B cell (primary cell): ENCODE measurements around the gene CHD6. TPM values are rescaled to one million over a fixed set of nuclear protein-coding genes. Genes with fewer than 3 reads are reported as not detected.

Experiments
- ATAC-seq: fragments of 200-7000 bp; cut with Tn5 transposase; one replicate; pipeline ENCODE4 v1.10.0; 2021; ENCODE audit warnings: low read depth, mild to moderate bottlenecking, moderate number of reproducible peaks, moderate library complexity
- CTCF ChIA-PET: fragments of 350-600 bp; sonication (Branson Sonifier 250); formaldehyde crosslinking; loops from one replicate; lab custom pipeline; 2021; ENCODE audit warnings: antibody characterized with exemption, inconsistent platforms; lab: Charles Lee
- POLR2A ChIA-PET: fragments of 350-600 bp; sonication (Branson Sonifier 250); formaldehyde crosslinking; loops from one replicate; lab custom pipeline; 2021; ENCODE audit warnings: antibody characterized with exemption; lab: Charles Lee
- DNase-seq: peaks from one replicate; pipeline ENCODE4 v3.0.0; 2013
- H2AFZ ChIP-seq: 2 replicates; pipeline ENCODE4 v1.6.1; 2012; ENCODE audit warnings: mild to moderate bottlenecking, low read depth, low read length; ENCODE audit not compliant: insufficient read depth, poor library complexity, severe bottlenecking
- H3K27ac ChIP-seq, 2 donors: 1 replicate in 1 of 2; 2 replicates in 1 of 2; pipeline ENCODE4 v1.5.1; 2012 to 2013; ENCODE audit warnings: low read length in 2 of 2, mild to moderate bottlenecking in 2 of 2, moderate library complexity in 1 of 2
- H3K27me3 ChIP-seq, 4 experiments: fragments of 200-600 bp in 1 of 4; sonication (generic) in 1 of 4; replicated peaks in 1 of 4; 1 replicate in 2 of 4; 2 replicates in 2 of 4; pipeline versions ENCODE4 v1.6.1 to v1.7.0; 2013 to 2016; ENCODE audit warnings: low read length in 3 of 4, mild to moderate bottlenecking in 2 of 4, mixed read lengths in 1 of 4, moderate library complexity in 1 of 4; ENCODE audit not compliant: insufficient read depth in 4 of 4, control insufficient read depth in 3 of 4; ENCODE audit errors: control extremely low read depth in 1 of 4
- H3K36me3 ChIP-seq, 2 experiments: replicated peaks in 1 of 2; 1 replicate in 1 of 2; 2 replicates in 1 of 2; pipeline versions ENCODE4 v1.6.1 to v1.7.1; 2013; ENCODE audit warnings: low read length in 1 of 2; ENCODE audit not compliant: insufficient read depth in 2 of 2, control insufficient read depth in 1 of 2; ENCODE audit errors: control extremely low read depth in 1 of 2, extremely low read depth in 1 of 2
- H3K4me1 ChIP-seq, 2 donors: fragments of 200-600 bp in 1 of 2; sonication (generic) in 1 of 2; 1 replicate in 1 of 2; 2 replicates in 1 of 2; pipeline versions ENCODE4 v1.5.1 to v1.6.1; 2013 to 2017; ENCODE audit warnings: low read length in 2 of 2; ENCODE audit not compliant: control insufficient read depth in 2 of 2, insufficient read depth in 2 of 2
- H3K4me2 ChIP-seq: replicated peaks from 2 replicates; pipeline ENCODE3; 2012; ENCODE audit warnings: mild to moderate bottlenecking, low read depth, low read length; ENCODE audit not compliant: poor library complexity, severe bottlenecking
- H3K4me3 ChIP-seq, 5 experiments: fragments of 200-600 bp in 1 of 5; sonication (generic) in 1 of 5; 1 replicate in 3 of 5; 2 replicates in 2 of 5; pipeline versions ENCODE4 v1.5.1 to v1.7.0; 2011 to 2016; ENCODE audit warnings: low read length in 4 of 5, mild to moderate bottlenecking in 4 of 5, low read depth in 2 of 5, control low read depth in 1 of 5, moderate library complexity in 1 of 5; ENCODE audit not compliant: insufficient read depth in 1 of 5; ENCODE audit errors: control extremely low read depth in 1 of 5, extremely low read depth in 1 of 5
- H3K79me2 ChIP-seq: fragments of 200-600 bp; sonication (generic); one replicate; pipeline ENCODE4 v1.6.0; 2016; ENCODE audit warnings: low read length; ENCODE audit not compliant: control insufficient read depth, insufficient read depth
- H3K9ac ChIP-seq: fragments of 200-600 bp; sonication (generic); 2 replicates; pipeline ENCODE4 v1.6.1; 2017; ENCODE audit warnings: mild to moderate bottlenecking, low read length, moderate library complexity
- H3K9me3 ChIP-seq, 3 donors: one replicate each; pipeline versions ENCODE4 v1.6.1 to v1.7.1; 2013; ENCODE audit warnings: low read length in 2 of 3; ENCODE audit not compliant: control insufficient read depth in 2 of 3, insufficient read depth in 1 of 3; ENCODE audit errors: control extremely low read depth in 1 of 3
- H4K20me1 ChIP-seq: 2 replicates; pipeline ENCODE4 v1.6.0; 2012; ENCODE audit warnings: mild to moderate bottlenecking, low read length; ENCODE audit not compliant: insufficient read depth, control insufficient read depth, poor library complexity, severe bottlenecking
- H3K27ac Mint-ChIP-seq: one replicate; pipeline ENCODE4 v1.8.0; 2021; ENCODE audit warnings: mixed read lengths
- H3K27me3 Mint-ChIP-seq: one replicate; pipeline ENCODE4 v1.8.0; 2021; ENCODE audit warnings: mixed read lengths
- H3K4me1 Mint-ChIP-seq: one replicate; pipeline ENCODE4 v1.8.0; 2021; ENCODE audit warnings: mixed read lengths
- H3K4me3 Mint-ChIP-seq: one replicate; pipeline ENCODE4 v1.8.0; 2021; ENCODE audit warnings: mixed read lengths
- H3K9me3 Mint-ChIP-seq: one replicate; pipeline ENCODE4 v1.8.0; 2022; ENCODE audit warnings: mixed read lengths; ENCODE audit not compliant: insufficient read depth
- CTCF ChIP-seq: fragments of 200-600 bp; IDR thresholded peaks from one replicate; pipeline ENCODE4 v1.8.0; 2022; ENCODE audit warnings: antibody characterized with exemption, mild to moderate bottlenecking
- EZH2 ChIP-seq: IDR thresholded peaks from 2 replicates; pipeline ENCODE4 v1.6.1; 2012; ENCODE audit warnings: borderline replicate concordance, low read depth, mild to moderate bottlenecking, moderate library complexity, low read length; ENCODE audit not compliant: insufficient read depth, poor library complexity, severe bottlenecking
- WGBS: methylation state at CpG from one replicate; pipeline ENCODE4 v1.1.5; 2013; ENCODE audit warnings: missing lambda C conversion rate; ENCODE audit not compliant: insufficient coverage; 5-methylcytosine and 5-hydroxymethylcytosine counted together
- intact Hi-C: fragments of 100-400 bp; cut with micrococcal nuclease; formaldehyde crosslinking; loops from one replicate; pipeline ENCODE4 v1.10.0; 2022
- polyA plus RNA-seq: library from polyadenylated mRNA; depleted of rRNA; stranded (reverse); fragments of >200 nt; gene quantifications from 2 replicates; pipeline ENCODE4 v1.2.3, GENCODE V29; 2012
- total RNA-seq, 2 donors: library from RNA; stranded (reverse); fragments of 120-200 nt in 1 of 2; gene quantifications; 1 replicate in 1 of 2; 2 replicates in 1 of 2; pipeline versions ENCODE4 v1.2.3 to v1.2.4, GENCODE V29; 2013 to 2022

Gene CHD6
- total and polyA plus RNA-seq, 2 donors (not counting 1 experiment from before 2014, with no cell fraction given): 10.3 to 117 TPM

GRCh38 chr20:41373251-41373783, 244.9 kb downstream of the CHD6 start:
- Histone ChIP-seq H3K4me3 (no peak overlapping the region), H3K9ac (no peak overlapping the region), H3K36me3 (no peaks in the 10 kb centered on the region), H3K79me2 (no peaks in the 10 kb centered on the region), H3K27me3 (peaks cover 0 to 12% (median 1%) of the 10 kb centered on the region in 4 experiments), H3K4me1 (no peaks in the 10 kb centered on the region), H4K20me1 (no peaks in the 10 kb centered on the region), H3K27ac (no peak overlapping the region), H3K9me3 (peaks cover 0 to 40% (median 5%) of the 10 kb centered on the region in 3 donors), H2AFZ (no peak overlapping the region), H3K4me2 (no peak overlapping the region)
- H3K27ac Mint-ChIP-seq: no peak overlapping the region
- H3K4me3 Mint-ChIP-seq: no peak overlapping the region
- peaks cover 60% of the 10 kb centered on the region for H3K27me3 Mint-ChIP-seq
- no peak for TF ChIP-seq EZH2
- TF ChIP-seq CTCF: no peak
- WGBS: 80% methylated on average over 11 of the region's 11 CpGs
- H3K9me3 Mint-ChIP-seq: peaks cover 5% of the 10 kb centered on the region
- DNase-seq: no peak
- POLR2A ChIA-PET: no interaction called here
- H3K4me1 Mint-ChIP-seq: no peaks in the 10 kb centered on the region
- ATAC-seq: no peak
- intact Hi-C loops: no loop called here
- CTCF ChIA-PET: no interaction called here

- Histone ChIP-seq H3K79me2 (no peaks in the 10 kb centered on the region), H3K9me3 (peaks cover 0 to 40% (median 5%) of the 10 kb centered on the region in 3 donors), H3K27me3 (peaks cover 0 to 16% (median 4%) of the 10 kb centered on the region in 4 experiments), H2AFZ (no peak overlapping the region), H3K36me3 (no peaks in the 10 kb centered on the region), H4K20me1 (no peaks in the 10 kb centered on the region), H3K4me3 (no peak overlapping the region), H3K9ac (no peak overlapping the region), H3K27ac (no peak overlapping the region), H3K4me1 (no peaks in the 10 kb centered on the region), H3K4me2 (no peak overlapping the region)
- 82% methylated on average over 4 of the region's 4 CpGs for WGBS
- Mint-ChIP-seq H3K27ac (no peak overlapping the region), H3K4me1 (peaks cover 6% of the 10 kb centered on the region), H3K27me3 (peaks cover 63% of the 10 kb centered on the region), H3K9me3 (peaks cover 5% of the 10 kb centered on the region), H3K4me3 (no peak overlapping the region)
- no peak for ATAC-seq
- POLR2A ChIA-PET: no interaction called here
- intact Hi-C loops: no loop called here
- no peak for TF ChIP-seq CTCF
- no peak for TF ChIP-seq EZH2
- DNase-seq: no peak
- CTCF ChIA-PET: no interaction called here
Measured at GRCh38 chr20:41371371-41371770, 246.8 kb downstream of the CHD6 start.
